GM19351 (cell line): ENCODE results near the gene MYH10.

Experiments
- ATAC-seq: cut with Tn5 transposase; IDR thresholded peaks from one replicate; pipeline ENCODE4 v1.9.1; 2021; ENCODE audit warnings: mild to moderate bottlenecking, moderate library complexity; ENCODE audit not compliant: unreplicated experiment

MYH10 gene

GRCh38 chr17:8500609-8501008 is 129.9 kb downstream of the MYH10 start:
- ATAC-seq = no peak

- no peak for ATAC-seq
Observed at GRCh38 chr17:8499614-8500013, 130.9 kb downstream of the MYH10 start.

- no peak for ATAC-seq
Observed at GRCh38 chr17:8499171-8499570, 131.4 kb downstream of the MYH10 start.

GRCh38 chr17:8496081-8496480 is 134.4 kb downstream of the MYH10 start:
- no peak for ATAC-seq

GRCh38 chr17:8494506-8495111 is 135.9 kb downstream of the MYH10 start:
- ATAC-seq = no peak

GRCh38 chr17:8494021-8494420 is 136.5 kb downstream of the MYH10 start:
- ATAC-seq = no peak

GRCh38 chr17:8492121-8492520 is 138.4 kb downstream of the MYH10 start:
- no peak for ATAC-seq

- ATAC-seq = no peak
Observed at GRCh38 chr17:8490256-8491023, 140.1 kb downstream of the MYH10 start.

GRCh38 chr17:8489841-8490240 is 140.7 kb downstream of the MYH10 start:
- no peak for ATAC-seq

- no peak for ATAC-seq
Observed at GRCh38 chr17:8488901-8489300, 141.6 kb downstream of the MYH10 start.

GRCh38 chr17:8488491-8488890 is 142.0 kb downstream of the MYH10 start:
- no peak for ATAC-seq

- ATAC-seq = no peak
Observed at GRCh38 chr17:8487743-8488142, 142.8 kb downstream of the MYH10 start.

GRCh38 chr17:8487130-8487645 is 143.3 kb downstream of the MYH10 start:
- no peak for ATAC-seq

GRCh38 chr17:8485491-8485890 is 145.0 kb downstream of the MYH10 start:
- ATAC-seq = no peak

GRCh38 chr17:8484465-8484864 is 146.1 kb downstream of the MYH10 start:
- no peak for ATAC-seq

- ATAC-seq = no peak
Observed at GRCh38 chr17:8482546-8482945, 148.0 kb downstream of the MYH10 start.

- ATAC-seq = no peak
Observed at GRCh38 chr17:8481703-8482102, 148.8 kb downstream of the MYH10 start.

- ATAC-seq = no peak
Observed at GRCh38 chr17:8481089-8481488, 149.4 kb downstream of the MYH10 start.

- no peak for ATAC-seq
Observed at GRCh38 chr17:8480011-8480976, 150.2 kb downstream of the MYH10 start.

- ATAC-seq = no peak
Observed at GRCh38 chr17:8479431-8479947, 151.0 kb downstream of the MYH10 start.
